ENCODE results near the gene ACP6. TPM values are rescaled to one million over a fixed set of nuclear protein-coding genes. Genes with fewer than 3 reads are reported as not detected.

Gene ACP6
- total RNA-seq, 1 donor from 2014 or later, result 19.2 TPM

GRCh38 chr1:147717051-147717705 lies 46.9 kb upstream of the ACP6 start:
- Mint-ChIP-seq H3K4me3 (ENCODE audit: unreplicated experiment) (no peak overlapping the region), H3K9me3 (ENCODE audit: unreplicated experiment) (no peaks in the 10 kb centered on the region), H3K36me3 (ENCODE audit: low read depth, unreplicated experiment) (peaks cover 13% of the 10 kb centered on the region), H3K27me3 (ENCODE audit: unreplicated experiment) (no peaks in the 10 kb centered on the region), H3K4me1 (ENCODE audit: unreplicated experiment) (peaks cover 9% of the 10 kb centered on the region), H3K27ac (ENCODE audit: unreplicated experiment) (no peak overlapping the region)
- DNase-seq (ENCODE audit: low spot score), result no peak
- no peak for TF ChIP-seq CTCF (IDR thresholded peaks at IDR 0.05; ENCODE audit: unreplicated experiment)

- DNase-seq (ENCODE audit: low spot score), result no peak
- Mint-ChIP-seq H3K9me3 (ENCODE audit: unreplicated experiment) (no peaks in the 10 kb centered on the region), H3K27ac (ENCODE audit: unreplicated experiment) (no peak overlapping the region), H3K4me1 (ENCODE audit: unreplicated experiment) (no peaks in the 10 kb centered on the region), H3K4me3 (ENCODE audit: unreplicated experiment) (no peak overlapping the region), H3K27me3 (ENCODE audit: unreplicated experiment) (peaks cover 2% of the 10 kb centered on the region), H3K36me3 (ENCODE audit: low read depth, unreplicated experiment) (peaks cover 3% of the 10 kb centered on the region)
- TF ChIP-seq CTCF (IDR thresholded peaks at IDR 0.05; ENCODE audit: unreplicated experiment), result no peak
Measured at GRCh38 chr1:147712605-147713004, 42.3 kb upstream of the ACP6 start.

- no peak overlapping the region for H3K4me3 Mint-ChIP-seq (ENCODE audit: unreplicated experiment)
- H3K4me1 Mint-ChIP-seq (ENCODE audit: unreplicated experiment), result no peaks in the 10 kb centered on the region
- no peak overlapping the region for H3K27ac Mint-ChIP-seq (ENCODE audit: unreplicated experiment)
- H3K36me3 Mint-ChIP-seq (ENCODE audit: low read depth, unreplicated experiment), result no peaks in the 10 kb centered on the region
- H3K27me3 Mint-ChIP-seq (ENCODE audit: unreplicated experiment), result no peaks in the 10 kb centered on the region
- TF ChIP-seq CTCF (IDR thresholded peaks at IDR 0.05; ENCODE audit: unreplicated experiment), result peak; percentile 57
- H3K9me3 Mint-ChIP-seq (ENCODE audit: unreplicated experiment), result no peaks in the 10 kb centered on the region
- DNase-seq (ENCODE audit: low spot score), result peak; percentile 66
Measured at GRCh38 chr1:147700042-147701006, 30.0 kb upstream of the ACP6 start.

- Mint-ChIP-seq H3K27ac (ENCODE audit: unreplicated experiment) (no peak overlapping the region), H3K9me3 (ENCODE audit: unreplicated experiment) (no peaks in the 10 kb centered on the region), H3K36me3 (ENCODE audit: low read depth, unreplicated experiment) (no peaks in the 10 kb centered on the region), H3K4me1 (ENCODE audit: unreplicated experiment) (no peaks in the 10 kb centered on the region), H3K27me3 (ENCODE audit: unreplicated experiment) (no peaks in the 10 kb centered on the region), H3K4me3 (ENCODE audit: unreplicated experiment) (no peak overlapping the region)
- DNase-seq (ENCODE audit: low spot score), result no peak
- TF ChIP-seq CTCF (IDR thresholded peaks at IDR 0.05; ENCODE audit: unreplicated experiment), result no peak
Measured at GRCh38 chr1:147699686-147700041, 29.3 kb upstream of the ACP6 start.
